M059J (cell line): Measurements from ENCODE around the gene RELCH. TPM values are rescaled to one million over a fixed set of nuclear protein-coding genes. Genes with fewer than 3 reads are reported as not detected.
"Not testable (repeated sequence)": the region's sequence is repeated elsewhere in the genome, so short reads cannot be mapped to it uniquely, and the experiment has no call there.

Experiments used
- DNase-seq: peaks from one replicate; pipeline ENCODE4 v3.0.0-alpha.2; 2012; ENCODE audit warnings: low read depth
- total RNA-seq: library from RNA; depleted of rRNA; stranded (reverse); fragments of >200 nt; shearing (Covaris generic); gene quantifications from 2 replicates; pipeline ENCODE4 v1.2.3, GENCODE V29; 2014; rRNA removed

RELCH gene, protein sequence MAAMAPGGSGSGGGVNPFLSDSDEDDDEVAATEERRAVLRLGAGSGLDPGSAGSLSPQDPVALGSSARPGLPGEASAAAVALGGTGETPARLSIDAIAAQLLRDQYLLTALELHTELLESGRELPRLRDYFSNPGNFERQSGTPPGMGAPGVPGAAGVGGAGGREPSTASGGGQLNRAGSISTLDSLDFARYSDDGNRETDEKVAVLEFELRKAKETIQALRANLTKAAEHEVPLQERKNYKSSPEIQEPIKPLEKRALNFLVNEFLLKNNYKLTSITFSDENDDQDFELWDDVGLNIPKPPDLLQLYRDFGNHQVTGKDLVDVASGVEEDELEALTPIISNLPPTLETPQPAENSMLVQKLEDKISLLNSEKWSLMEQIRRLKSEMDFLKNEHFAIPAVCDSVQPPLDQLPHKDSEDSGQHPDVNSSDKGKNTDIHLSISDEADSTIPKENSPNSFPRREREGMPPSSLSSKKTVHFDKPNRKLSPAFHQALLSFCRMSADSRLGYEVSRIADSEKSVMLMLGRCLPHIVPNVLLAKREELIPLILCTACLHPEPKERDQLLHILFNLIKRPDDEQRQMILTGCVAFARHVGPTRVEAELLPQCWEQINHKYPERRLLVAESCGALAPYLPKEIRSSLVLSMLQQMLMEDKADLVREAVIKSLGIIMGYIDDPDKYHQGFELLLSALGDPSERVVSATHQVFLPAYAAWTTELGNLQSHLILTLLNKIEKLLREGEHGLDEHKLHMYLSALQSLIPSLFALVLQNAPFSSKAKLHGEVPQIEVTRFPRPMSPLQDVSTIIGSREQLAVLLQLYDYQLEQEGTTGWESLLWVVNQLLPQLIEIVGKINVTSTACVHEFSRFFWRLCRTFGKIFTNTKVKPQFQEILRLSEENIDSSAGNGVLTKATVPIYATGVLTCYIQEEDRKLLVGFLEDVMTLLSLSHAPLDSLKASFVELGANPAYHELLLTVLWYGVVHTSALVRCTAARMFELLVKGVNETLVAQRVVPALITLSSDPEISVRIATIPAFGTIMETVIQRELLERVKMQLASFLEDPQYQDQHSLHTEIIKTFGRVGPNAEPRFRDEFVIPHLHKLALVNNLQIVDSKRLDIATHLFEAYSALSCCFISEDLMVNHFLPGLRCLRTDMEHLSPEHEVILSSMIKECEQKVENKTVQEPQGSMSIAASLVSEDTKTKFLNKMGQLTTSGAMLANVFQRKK
- 21.1 and 38.7 TPM in 2 replicates for total RNA-seq

DNA sequence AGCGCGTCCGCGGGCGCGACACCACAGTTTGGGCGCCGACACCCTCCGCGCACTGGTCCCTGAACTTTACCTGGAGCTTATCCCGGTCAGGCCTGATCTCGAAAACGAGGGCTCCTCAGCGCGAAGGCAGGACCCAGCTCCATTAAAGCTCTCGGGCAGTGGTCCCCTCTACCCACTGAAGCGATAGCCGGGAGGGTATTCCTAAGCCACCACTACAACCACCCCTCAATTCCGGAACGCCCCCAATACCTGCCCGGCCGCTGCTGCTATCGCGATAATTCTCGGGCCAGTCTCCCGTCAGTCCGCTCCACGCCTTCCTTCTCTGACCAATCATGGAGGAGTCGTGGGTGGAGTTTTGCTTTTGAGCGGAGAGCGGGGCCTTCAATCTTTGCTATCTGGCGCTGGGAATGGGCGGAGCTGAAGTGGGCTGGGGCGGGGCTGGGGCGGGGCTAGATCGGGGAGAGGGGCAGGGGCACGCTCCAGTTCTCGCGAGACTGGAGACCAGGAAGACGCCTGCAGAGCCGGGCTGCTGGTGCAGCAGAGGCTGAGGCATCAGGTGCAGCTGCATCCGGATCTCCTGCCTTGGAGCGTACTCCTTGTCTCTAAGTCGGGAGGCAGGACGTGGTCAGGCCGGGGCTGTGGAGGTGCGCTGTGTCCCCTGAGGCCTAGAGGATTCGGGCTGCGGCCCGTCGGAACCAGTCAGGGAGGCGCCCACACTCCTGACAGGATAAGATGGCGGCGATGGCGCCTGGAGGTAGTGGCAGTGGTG is at the start of gene RELCH, which contains the start of gene PIGN:
RELCH (plus strand) TSS at position 482 of the 769 bp plus-strand sequence; CDS start at position 733, 251 bp downstream.
PIGN (minus strand) TSS at position 283 of the 769 bp plus-strand sequence. CDS start 25,703 bp downstream, outside the sequence.
- DNase-seq = peak; percentile 99

DNA sequence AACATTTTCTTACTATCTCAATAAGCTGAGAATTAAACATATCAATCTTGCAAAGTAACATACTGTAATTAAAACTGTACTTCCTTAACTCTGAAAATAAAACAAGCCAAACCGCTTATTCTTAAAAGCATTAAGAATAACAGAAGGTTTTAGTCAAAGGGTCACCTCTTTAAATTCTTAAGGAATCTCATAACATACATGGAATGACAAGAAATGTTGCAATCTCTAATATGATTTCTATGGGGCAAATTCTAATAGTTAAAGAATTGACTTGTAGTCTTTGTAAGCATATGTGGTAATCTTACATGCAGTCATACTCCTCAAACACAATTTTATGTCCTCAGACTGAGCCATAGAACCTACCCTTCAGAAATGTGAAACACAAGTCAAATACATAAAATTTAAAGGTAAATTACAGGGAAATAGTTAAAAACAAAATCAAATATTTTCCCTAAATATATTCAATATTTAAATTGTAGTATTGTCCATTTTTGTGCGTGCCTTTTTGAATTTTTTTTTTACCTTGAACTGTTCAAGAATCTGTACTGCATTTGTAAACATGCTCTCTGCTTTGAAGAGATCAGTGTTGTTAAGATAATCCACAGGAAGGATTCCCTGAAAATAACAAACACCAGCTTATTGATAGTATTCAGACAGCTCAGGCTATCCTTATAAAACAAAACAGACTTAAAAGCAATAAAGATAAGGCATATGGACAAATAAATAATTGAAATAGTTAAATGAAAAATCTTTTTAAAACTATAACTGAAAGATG is 48.4 kb upstream of the RELCH start:
- DNase-seq = no peak

DNA sequence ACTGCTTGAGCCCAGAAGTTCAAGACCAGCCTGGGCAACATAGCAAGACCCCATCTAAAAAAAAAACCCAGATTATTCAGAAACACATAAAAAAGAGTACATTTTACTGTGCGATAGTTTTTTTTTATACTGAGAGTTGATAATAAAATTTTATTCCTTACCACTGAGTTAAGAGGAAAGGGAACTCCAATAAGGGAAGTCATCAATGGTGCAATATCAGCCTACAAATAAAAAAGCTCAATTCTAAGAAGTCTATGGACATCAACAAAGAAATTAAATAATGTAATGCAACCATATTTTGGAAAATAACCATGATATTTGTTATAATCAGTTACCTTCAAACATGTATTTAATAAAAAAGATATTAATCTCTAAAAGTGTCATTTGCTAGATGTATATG is 46.8 kb upstream of the RELCH start:
- no peak for DNase-seq

DNA sequence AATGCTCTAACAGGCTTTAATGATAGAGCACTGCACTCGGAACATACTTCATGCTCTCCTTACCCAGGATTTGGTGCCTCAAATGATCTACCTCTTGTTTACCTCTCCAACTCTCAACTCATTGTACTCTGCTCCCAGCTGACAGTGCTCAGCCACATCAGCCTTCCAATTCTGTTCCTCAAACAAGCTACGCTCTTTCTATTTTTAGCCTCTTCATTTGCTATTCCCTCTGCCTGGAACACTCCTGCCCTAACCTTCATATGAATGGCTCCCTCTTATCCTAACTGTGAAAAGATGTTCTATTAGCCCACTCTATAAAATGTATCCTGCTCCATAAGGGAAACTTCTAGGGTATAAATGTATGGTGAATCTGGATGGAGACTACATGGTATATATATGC is 42.7 kb upstream of the RELCH start:
- DNase-seq = no peak

DNA sequence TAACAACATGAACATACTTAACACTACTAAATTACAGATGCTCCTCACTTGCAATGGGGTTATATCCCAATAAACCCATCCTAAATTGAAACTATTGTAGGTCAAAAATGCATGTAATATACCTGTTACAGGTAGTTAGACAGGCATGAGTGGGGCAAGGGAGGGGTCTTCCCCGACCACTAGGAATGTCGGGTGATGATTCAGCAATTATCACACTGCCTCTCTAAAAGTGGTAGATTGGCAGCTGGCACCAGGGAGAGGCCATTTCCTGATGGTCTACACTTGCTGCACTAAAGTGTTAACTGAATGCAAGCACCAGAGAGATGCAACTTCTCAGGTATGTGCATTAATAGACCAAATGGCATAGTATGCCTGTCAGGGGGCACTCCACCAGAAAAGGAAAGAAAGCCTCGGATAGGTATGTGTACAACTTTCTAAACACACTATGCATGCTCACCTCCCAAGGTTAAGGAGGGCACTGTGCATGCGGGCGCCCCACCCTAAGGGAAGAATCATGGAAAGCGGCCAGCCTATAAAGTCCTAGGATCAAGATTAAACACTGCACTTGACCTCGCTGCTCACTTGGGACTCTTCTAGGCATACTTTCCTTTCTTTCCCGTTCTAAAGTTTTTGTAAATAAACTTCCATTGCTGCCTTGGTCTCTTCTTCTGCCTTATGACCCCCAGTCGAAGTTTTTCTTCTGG is 35.8 kb upstream of the RELCH start:
- DNase-seq = no peak

DNA sequence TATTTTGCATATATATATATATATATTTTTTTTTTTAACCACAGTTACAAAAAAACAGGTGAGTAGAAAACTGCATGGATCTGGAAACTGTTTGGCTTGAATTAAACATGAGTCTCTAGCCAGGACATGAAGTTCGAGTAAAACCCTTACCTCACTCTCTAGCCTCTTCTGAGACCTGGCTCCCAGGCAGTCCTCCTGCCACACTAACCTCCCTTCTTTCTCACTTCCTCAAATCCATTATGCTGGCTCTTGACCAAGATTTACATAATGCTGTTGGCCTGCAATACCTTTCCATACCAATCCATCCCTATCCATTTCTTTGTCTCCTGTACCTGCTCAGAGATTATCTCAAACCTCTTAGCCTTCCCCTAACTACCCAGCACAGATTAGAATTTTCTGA is 34.2 kb upstream of the RELCH start:
- DNase-seq = no peak

DNA sequence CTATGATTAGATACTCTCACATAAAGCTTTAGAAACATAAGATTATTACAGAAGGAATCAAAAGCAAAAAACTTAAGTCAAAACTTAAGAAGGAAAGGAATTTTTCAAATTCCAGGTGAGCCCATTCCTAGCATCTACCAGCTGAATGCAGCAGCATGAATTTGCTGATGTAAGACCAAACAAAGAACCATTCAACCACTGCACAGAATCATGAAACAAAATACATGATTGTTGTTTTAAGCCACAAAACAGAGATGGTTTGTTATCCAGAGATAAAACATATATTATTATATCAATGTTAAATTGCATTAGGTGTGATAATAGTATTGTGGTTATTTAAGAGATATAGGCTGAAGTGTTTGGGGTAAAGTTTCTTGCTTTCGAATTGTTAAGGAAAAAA is 29.2 kb upstream of the RELCH start:
- no peak for DNase-seq

DNA sequence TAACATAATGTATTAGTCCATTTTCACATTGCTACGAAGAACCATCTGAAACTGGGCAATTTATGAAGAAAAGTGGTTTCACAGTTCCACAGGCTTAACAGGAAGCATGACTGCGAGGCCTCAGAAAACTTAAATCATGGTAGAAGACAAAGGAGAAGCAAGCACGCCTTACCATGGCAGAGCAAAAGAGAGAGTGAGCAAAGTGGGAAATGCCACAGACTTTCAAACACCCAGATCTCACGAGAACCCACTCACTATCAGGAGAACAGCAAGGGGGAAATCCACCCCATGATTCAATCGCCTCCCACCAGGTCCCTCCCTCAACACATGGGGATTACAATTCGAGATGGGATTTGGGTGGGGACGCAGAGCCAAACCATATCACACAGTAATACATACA is 22.7 kb upstream of the RELCH start:
- no peak for DNase-seq

DNA sequence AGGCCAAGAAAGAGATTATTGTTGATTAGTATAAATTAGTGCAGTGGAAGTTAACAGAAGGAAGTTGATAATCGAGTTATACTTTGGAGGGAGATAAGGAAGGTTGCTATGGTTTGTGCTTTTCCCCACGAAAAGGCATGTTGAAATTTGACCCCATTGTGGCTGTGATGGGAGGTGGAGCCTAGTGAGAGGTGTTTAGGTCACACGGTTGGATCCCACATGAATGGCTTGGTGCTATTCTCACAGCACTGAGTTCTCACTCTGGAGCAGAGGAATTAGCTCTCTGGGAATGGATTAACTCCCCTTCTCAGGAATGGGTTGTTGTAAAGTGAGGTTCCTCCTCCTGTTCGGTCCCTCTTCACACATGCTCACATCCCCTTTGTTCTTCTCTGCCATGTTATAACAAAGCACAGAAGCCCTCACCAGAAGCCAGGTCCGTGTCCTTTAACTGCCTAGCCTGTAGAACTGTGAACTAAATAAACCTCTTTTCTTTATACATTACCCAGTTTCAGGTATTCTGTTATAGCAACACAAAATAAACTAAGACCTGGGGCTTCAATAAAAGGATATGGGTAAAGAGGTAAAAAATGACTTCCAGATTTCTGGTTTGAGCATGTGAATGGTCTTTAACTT is 22.1 kb upstream of the RELCH start:
- DNase-seq = no peak

DNA sequence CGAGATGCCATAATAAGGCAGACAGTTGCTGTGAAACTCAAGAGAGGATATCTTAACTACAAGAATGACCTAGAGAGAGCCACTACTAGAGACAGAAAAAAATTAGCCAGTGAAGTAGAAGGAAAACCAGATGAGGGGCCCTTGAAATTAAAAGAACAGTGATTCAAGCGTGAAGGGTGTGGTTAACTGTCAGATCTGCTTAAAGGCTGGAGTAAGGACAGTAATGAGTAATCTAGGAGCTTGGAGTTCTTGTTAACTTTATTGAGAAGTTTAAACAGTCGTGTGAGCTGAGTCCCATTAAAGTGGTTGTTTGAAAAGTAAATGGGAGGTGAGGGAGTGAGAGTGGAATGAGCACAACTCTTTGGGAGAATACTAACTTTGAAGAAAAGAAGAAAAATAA is 21.5 kb upstream of the RELCH start:
- DNase-seq = peak; percentile 8

DNA sequence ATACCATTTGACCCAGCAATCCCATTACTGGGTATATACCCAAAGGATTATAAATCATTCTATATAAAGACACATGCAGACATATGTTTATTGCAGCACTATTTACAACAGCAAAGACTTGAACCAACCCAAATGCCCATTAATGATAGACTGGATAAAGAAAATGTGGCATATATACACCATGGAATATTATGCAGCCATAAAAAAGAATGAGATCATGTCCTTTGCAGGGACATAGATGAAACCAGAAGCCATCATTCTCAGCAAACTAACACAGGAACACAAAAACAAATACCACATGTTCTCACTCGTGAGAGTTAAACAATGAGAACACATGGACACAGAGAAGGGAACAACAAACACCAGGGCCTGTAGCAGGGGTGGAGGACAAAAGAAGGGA is 20.5 kb upstream of the RELCH start:
- DNase-seq = not testable (repeated sequence)

DNA sequence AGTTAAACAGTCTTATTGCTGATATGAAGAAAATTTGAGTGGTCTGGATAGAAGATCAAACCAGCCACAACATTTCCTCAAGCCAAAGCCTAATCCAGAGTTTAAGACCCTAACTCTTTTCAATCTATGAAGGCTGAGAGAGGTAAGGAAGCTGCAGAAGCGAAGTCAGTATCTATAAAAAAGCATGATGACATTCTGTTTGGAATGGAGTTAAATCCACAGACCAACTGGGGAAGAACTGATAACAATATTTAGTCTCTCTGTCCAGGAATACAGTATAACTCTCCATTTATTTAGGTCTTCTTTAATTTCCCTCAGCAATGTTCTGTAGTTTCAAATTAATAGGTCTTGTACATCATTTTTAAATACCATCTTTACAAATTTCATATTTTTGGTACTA is 16.2 kb upstream of the RELCH start:
- no peak for DNase-seq

DNA sequence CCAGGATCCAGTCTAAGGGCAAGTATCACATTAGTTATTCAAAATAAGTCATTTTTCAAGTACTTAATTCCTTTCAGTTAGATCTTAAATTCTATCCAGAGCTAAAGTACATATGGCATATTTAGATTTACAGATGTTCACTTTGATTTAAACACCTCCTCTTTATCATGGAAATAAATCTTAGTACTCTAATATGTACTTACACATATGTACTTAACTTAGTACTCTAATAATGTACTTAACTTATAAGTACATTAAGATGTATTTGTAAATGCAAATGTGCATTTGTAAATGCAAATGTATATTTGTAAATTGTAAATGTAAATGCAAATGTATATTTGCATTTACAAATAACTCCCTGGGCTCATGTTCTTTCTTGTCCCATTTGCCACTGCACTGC is 14.8 kb upstream of the RELCH start:
- no peak for DNase-seq

DNA sequence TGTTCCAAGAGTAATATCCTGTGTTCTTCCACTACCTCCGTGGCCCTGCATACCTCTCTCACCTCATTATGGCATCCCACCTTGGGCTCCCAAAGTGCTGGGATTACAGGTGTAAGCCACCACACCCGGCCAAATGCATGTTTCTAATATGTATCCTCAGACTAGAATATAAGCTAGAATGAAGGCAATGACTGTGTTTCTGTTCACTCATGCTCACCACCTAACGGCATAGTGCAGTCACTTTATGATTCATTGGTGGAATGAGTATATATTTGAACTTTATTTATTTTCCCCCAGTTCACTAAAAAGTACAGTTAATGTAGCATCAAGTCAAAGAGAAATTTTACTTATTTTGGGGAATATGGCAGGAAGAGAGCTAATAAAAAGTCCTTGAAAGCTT is 11.5 kb upstream of the RELCH start:
- no peak for DNase-seq

DNA sequence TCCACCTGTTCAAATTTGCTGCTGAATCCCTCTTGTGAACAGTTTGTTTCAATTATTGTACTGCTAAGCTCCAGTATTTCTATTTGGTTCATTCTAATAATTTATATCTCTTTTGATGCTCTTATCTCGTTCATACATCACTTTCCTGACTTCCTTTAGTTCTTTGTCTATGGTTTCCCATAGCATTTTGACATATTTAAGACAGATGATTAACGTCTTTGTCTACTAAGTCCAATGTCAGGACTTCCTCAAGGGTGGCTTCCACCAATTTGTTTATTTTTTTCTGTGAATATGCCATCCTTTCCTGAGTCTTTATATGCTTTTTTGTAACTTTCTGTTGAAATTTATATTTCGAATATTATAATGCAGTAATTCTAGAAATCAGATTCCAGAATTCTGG is 9.8 kb upstream of the RELCH start:
- DNase-seq = no peak

DNA sequence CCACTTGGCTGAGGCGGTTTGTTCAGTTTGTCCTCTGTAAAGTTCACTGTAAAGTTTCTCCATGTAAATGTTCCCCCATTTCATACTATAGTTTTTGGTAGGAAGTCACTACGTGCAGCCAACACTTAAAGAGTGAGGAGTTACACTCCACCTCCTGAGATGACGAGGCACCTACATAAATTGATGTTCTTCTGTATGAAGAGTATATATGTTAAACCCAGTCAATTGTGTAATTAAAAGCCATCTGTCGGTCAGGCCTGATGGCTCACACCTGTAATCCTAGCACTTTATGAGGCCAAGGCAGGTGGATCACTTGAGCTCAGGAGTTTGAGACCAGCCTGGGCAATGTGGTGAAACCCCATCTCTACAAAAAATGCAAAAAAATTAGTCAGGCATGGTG is 7.8 kb upstream of the RELCH start:
- DNase-seq = no peak

DNA sequence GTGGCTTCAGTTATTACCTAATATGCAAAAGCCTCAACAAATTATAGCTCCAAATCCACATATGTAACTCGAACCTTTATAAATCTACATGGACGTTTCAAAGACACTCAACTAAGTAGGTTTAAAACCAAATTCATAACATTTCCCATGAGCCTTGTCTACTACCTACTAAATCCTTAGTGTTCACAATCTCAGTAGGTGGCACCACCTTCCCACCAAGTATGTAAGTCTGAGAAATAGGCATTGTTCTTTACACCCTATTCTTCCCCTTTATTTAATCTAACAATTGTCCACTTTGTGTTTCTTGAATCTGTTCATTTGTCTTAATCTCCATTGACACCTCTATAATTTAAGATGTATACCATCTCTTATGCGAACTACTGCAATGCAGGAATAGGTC is 4.8 kb upstream of the RELCH start:
- DNase-seq = no peak

DNA sequence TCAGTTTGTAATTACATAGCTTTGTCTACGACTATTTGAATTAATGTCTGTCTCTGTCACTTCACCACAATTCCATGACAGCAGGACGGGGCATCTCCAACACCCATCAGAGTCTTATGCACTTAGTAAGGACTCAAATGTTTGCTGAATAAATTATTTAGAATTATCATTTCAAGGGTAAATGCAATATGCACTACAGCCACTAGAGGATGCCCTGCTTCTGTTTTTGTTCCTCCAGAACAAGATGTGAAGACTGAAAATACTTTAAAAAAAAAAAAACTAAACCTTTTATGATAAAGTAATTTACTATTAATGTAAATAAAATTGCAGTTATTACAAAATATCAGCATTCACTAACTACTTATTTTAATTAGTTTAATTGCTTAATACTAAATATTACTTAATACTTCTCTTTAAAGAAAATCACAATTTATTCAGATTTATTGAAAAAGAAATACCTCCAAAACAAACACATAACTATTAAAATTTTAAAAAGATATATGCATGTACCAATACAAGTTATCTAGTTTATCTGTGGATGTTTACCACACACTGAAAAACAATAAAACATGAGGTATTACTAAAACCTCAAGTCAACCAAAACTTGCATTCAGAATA is 3.4 kb upstream of the RELCH start:
- DNase-seq = peak; percentile 65

DNA sequence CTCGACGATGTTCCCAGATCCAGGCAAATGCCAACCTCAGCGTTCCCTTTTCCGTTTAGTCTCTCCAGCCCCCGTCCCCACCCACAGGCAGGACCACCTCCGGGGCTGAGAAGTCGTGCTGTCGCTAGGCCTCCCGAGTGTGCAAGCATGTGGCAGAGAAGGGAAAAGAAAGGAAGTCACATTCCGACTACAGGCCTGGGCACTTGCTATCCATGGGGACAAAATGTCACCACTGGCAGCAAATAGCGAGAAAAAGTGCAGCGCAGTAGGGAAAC is 619 bp upstream of the RELCH start:
- no peak for DNase-seq
